ENCODE results near the gene FBXO27. TPM values are rescaled to one million over a fixed set of nuclear protein-coding genes. Genes with fewer than 3 reads are reported as not detected.

The FBXO27 gene
- total and polyA plus RNA-seq, 2 donors (not counting 1 experiment from before 2014, with no cell fraction given), result 0.83 to 3.6 TPM

DNA sequence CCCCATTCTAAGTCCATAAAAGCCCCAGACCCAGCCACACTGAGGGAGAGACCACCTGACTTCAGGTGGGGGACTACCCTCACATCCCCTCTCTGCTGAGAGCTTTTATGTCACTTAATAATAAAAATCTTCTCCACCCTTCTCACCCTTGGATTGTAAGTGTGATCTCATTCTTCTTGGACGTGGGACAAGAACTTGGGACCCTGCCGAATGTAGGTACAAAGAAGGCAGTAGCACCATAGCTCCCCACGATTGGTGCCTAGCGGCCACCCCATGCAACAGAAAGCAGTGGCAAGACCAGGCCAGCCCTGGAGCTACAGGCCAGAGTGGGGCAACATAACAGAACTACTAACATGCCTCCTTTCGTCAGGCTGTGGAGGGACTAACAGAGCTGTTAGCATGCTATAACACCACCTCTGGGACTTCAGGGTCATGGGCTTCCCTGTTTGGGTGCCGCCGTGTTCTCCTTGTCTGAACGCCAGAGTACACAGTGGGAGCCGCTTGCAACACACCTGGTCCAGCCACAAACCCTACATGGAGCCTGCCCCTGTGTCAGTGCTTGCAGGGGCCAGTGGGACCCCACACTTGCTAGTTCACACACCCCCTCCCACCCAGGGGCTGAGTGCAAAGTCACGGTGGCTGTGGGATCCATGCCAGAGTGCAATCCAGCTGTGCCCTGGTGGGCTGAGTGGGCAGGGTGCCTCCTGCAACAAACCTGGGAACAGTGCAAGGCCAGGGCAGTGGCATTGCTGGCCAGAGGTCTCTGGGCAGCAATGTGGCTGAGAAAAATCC, 51.6 kb downstream of the FBXO27 start:
- Histone ChIP-seq H3K36me3 (ENCODE audit: control insufficient read depth, insufficient read depth, low read length) (no peaks in the 10 kb centered on the region), H3K4me2 (ENCODE audit: extremely low read depth, insufficient read depth, low read length) (no peak overlapping the region), H3K4me1 (ENCODE audit: control insufficient read depth, extremely low read depth, insufficient read depth, low read length) (peaks cover 6% of the 10 kb centered on the region), H3K4me3 (replicated peaks in 1 of 4; ENCODE audit: control extremely low read depth in 1 of 4, insufficient read depth in 1 of 4, low read depth in 3 of 4, low read length in 4 of 4) (no peak overlapping the region), H4K20me1 (ENCODE audit: control insufficient read depth, extremely low read depth, insufficient read depth, low read length) (no peaks in the 10 kb centered on the region), H3K27ac (ENCODE audit: insufficient read depth, low read length) (no peak overlapping the region), H3K79me2 (ENCODE audit: control insufficient read depth, insufficient read depth, low read length) (no peaks in the 10 kb centered on the region), H3K27me3 (ENCODE audit: control insufficient read depth, insufficient read depth, low read length) (no peaks in the 10 kb centered on the region), H2AFZ (ENCODE audit: low read length) (no peak overlapping the region), H3K9ac (ENCODE audit: insufficient read depth, low read length) (no peak overlapping the region), H3K9me3 (ENCODE audit: control insufficient read depth, insufficient read depth, low read depth, low read length) (no peaks in the 10 kb centered on the region)
- DNase-seq (ENCODE audit: low read depth in 2 of 2), result no peak
- TF ChIP-seq, protein P1, sequence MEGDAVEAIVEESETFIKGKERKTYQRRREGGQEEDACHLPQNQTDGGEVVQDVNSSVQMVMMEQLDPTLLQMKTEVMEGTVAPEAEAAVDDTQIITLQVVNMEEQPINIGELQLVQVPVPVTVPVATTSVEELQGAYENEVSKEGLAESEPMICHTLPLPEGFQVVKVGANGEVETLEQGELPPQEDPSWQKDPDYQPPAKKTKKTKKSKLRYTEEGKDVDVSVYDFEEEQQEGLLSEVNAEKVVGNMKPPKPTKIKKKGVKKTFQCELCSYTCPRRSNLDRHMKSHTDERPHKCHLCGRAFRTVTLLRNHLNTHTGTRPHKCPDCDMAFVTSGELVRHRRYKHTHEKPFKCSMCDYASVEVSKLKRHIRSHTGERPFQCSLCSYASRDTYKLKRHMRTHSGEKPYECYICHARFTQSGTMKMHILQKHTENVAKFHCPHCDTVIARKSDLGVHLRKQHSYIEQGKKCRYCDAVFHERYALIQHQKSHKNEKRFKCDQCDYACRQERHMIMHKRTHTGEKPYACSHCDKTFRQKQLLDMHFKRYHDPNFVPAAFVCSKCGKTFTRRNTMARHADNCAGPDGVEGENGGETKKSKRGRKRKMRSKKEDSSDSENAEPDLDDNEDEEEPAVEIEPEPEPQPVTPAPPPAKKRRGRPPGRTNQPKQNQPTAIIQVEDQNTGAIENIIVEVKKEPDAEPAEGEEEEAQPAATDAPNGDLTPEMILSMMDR (conservative IDR thresholded peaks at IDR 0.05 in 1 of 2, IDR thresholded peaks at IDR 0.05 in 1 of 2; ENCODE audit: low read depth in 1 of 2, low read length in 2 of 2), result no peak
- TF ChIP-seq EZH2 (IDR thresholded peaks at IDR 0.05; ENCODE audit: low read length, missing control alignments), result no peak

DNA sequence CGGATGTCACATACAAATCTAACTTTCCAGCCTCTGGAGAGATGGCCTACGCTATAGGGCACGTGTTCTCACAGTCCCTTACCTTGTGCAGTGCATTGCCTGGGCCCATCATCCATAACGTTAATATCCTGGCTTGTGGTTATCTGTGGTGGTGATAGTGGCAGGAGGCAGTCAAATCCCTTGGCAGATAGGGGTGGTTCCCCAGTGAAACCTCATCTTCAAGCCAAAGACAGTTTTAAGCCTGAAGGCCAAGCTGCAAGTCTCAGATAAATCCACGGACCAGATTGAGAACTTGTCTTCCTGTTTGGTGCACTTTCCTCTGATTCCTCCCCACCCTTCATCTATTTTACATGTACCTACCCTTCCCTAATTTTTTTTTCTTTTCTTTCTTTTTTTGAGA, 52.5 kb downstream of the FBXO27 start:
- DNase-seq (ENCODE audit: low read depth in 2 of 2), result no peak
- Histone ChIP-seq H3K36me3 (ENCODE audit: control insufficient read depth, insufficient read depth, low read length) (no peaks in the 10 kb centered on the region), H4K20me1 (ENCODE audit: control insufficient read depth, extremely low read depth, insufficient read depth, low read length) (no peaks in the 10 kb centered on the region), H3K79me2 (ENCODE audit: control insufficient read depth, insufficient read depth, low read length) (no peaks in the 10 kb centered on the region), H3K4me3 (replicated peaks in 1 of 4; ENCODE audit: control extremely low read depth in 1 of 4, insufficient read depth in 1 of 4, low read depth in 3 of 4, low read length in 4 of 4) (no peak overlapping the region), H2AFZ (ENCODE audit: low read length) (no peak overlapping the region), H3K9me3 (ENCODE audit: control insufficient read depth, insufficient read depth, low read depth, low read length) (no peaks in the 10 kb centered on the region), H3K27ac (ENCODE audit: insufficient read depth, low read length) (no peak overlapping the region), H3K9ac (ENCODE audit: insufficient read depth, low read length) (no peak overlapping the region), H3K4me2 (ENCODE audit: extremely low read depth, insufficient read depth, low read length) (no peak overlapping the region), H3K4me1 (ENCODE audit: control insufficient read depth, extremely low read depth, insufficient read depth, low read length) (peaks cover 6% of the 10 kb centered on the region), H3K27me3 (ENCODE audit: control insufficient read depth, insufficient read depth, low read length) (no peaks in the 10 kb centered on the region)
- no peak for TF ChIP-seq EZH2 (IDR thresholded peaks at IDR 0.05; ENCODE audit: low read length, missing control alignments)
- TF ChIP-seq, protein P1 (conservative IDR thresholded peaks at IDR 0.05 in 1 of 2, IDR thresholded peaks at IDR 0.05 in 1 of 2; ENCODE audit: low read depth in 1 of 2, low read length in 2 of 2), result no peak

DNA sequence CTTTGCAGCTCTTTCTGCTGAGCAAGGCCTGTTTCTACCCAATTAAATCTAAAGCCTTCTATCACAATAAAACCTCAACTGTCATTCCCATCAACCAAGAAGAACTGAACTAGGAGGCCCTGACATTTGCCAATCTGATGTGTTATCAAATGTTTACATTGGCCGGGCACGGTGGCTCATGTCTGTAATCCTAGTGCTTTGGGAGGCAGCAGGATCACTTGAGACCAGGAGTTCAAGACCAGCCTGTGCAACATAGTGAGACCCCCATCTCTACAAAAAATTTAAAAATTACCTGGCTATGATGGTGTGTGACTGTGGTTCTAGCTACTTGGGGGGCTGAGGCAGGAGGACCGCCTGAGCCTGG, 54.0 kb downstream of the FBXO27 start:
- no peak overlapping the region for H3K27ac ChIP-seq (ENCODE audit: insufficient read depth, low read length)
- no peak overlapping the region for H3K4me2 ChIP-seq (ENCODE audit: extremely low read depth, insufficient read depth, low read length)
- TF ChIP-seq, protein P1 (conservative IDR thresholded peaks at IDR 0.05 in 1 of 2, IDR thresholded peaks at IDR 0.05 in 1 of 2; ENCODE audit: low read depth in 1 of 2, low read length in 2 of 2), result no peak
- no peak for TF ChIP-seq EZH2 (IDR thresholded peaks at IDR 0.05; ENCODE audit: low read length, missing control alignments)
- no peaks in the 10 kb centered on the region for H3K27me3 ChIP-seq (ENCODE audit: control insufficient read depth, insufficient read depth, low read length)
- H3K36me3 ChIP-seq (ENCODE audit: control insufficient read depth, insufficient read depth, low read length), result no peaks in the 10 kb centered on the region
- no peaks in the 10 kb centered on the region for H3K9me3 ChIP-seq (ENCODE audit: control insufficient read depth, insufficient read depth, low read depth, low read length)
- H3K4me3 ChIP-seq (replicated peaks in 1 of 4; ENCODE audit: control extremely low read depth in 1 of 4, insufficient read depth in 1 of 4, low read depth in 3 of 4, low read length in 4 of 4), result no peak overlapping the region
- no peaks in the 10 kb centered on the region for H3K79me2 ChIP-seq (ENCODE audit: control insufficient read depth, insufficient read depth, low read length)
- peaks cover 6% of the 10 kb centered on the region for H3K4me1 ChIP-seq (ENCODE audit: control insufficient read depth, extremely low read depth, insufficient read depth, low read length)
- no peak overlapping the region for H3K9ac ChIP-seq (ENCODE audit: insufficient read depth, low read length)
- DNase-seq (ENCODE audit: low read depth in 2 of 2), result no peak
- H2AFZ ChIP-seq (ENCODE audit: low read length), result no peak overlapping the region
- H4K20me1 ChIP-seq (ENCODE audit: control insufficient read depth, extremely low read depth, insufficient read depth, low read length), result no peaks in the 10 kb centered on the region
